HFFc6 (cell line): ENCODE measurements around the gene CDRT4. TPM values are rescaled to one million over a fixed set of nuclear protein-coding genes. Genes with fewer than 3 reads are reported as not detected.

Experiments
- DNase-seq: peaks from one replicate; pipeline ENCODE4 v3.0.0-alpha.2; 2018
- H3K27ac Mint-ChIP-seq: 2 replicates; pipeline ENCODE4 v1.8.0; 2020; ENCODE audit warnings: mild to moderate bottlenecking, mixed read lengths
- H3K27me3 Mint-ChIP-seq: 2 replicates; pipeline ENCODE4 v1.8.0; 2021; ENCODE audit warnings: mild to moderate bottlenecking, moderate library complexity, mixed read lengths; ENCODE audit not compliant: insufficient read depth
- H3K36me3 Mint-ChIP-seq: 2 replicates; pipeline ENCODE4 v1.8.0; 2021; ENCODE audit warnings: low read depth, mixed read lengths
- H3K4me1 Mint-ChIP-seq: 2 replicates; pipeline ENCODE4 v1.8.0; 2020; ENCODE audit warnings: low read depth, mixed read lengths
- H3K4me3 Mint-ChIP-seq: 2 replicates; pipeline ENCODE4 v1.8.0; 2020; ENCODE audit warnings: mild to moderate bottlenecking, moderate library complexity, mixed read lengths
- H3K9me3 Mint-ChIP-seq: 2 replicates; pipeline ENCODE4 v1.8.0; 2020; ENCODE audit warnings: mild to moderate bottlenecking, mixed read lengths
- CTCF ChIP-seq: fragments of 200-600 bp; sonication (generic); IDR thresholded peaks from 2 replicates; pipeline ENCODE4 v1.5.0; 2021; ENCODE audit warnings: antibody characterized with exemption, mild to moderate bottlenecking
- total RNA-seq, 6 experiments: library from RNA; stranded (reverse); fragmentation: NEBNext Ultra II Directional; extraction: Animal tissue kit (Norgen Biotek cat#: 25700); gene quantifications; 2 replicates in 1 of 6; 3 replicates in 5 of 6; pipeline ENCODE4 v1.2.3, GENCODE V29; 2021

The CDRT4 gene
- total RNA-seq, 6 experiments from 2014 or later = 0.60 to 2.5 (median 1.3) TPM

GRCh38 chr17:15457723-15458094, 9.7 kb downstream of the CDRT4 start:
- Mint-ChIP-seq H3K27ac (peak overlapping the region; percentile 76), H3K9me3 (peaks cover 6% of the 10 kb centered on the region), H3K36me3 (peaks cover 15% of the 10 kb centered on the region), H3K27me3 (peaks cover 5% of the 10 kb centered on the region; the same call in 1 of the 2 replicates), H3K4me3 (peak overlapping the region; percentile 77), H3K4me1 (peaks cover 30% of the 10 kb centered on the region)
- TF ChIP-seq CTCF = no peak
- DNase-seq = no peak

- peaks cover 5% of the 10 kb centered on the region; the same call in 1 of the 2 replicates for H3K27me3 Mint-ChIP-seq
- H3K9me3 Mint-ChIP-seq = peaks cover 6% of the 10 kb centered on the region
- H3K4me3 Mint-ChIP-seq = peak overlapping the region; percentile 77
- H3K4me1 Mint-ChIP-seq = peaks cover 26% of the 10 kb centered on the region
- peak; percentile 78 for DNase-seq
- peak; percentile 68 for TF ChIP-seq CTCF
- H3K27ac Mint-ChIP-seq = peak overlapping the region; percentile 76
- peaks cover 15% of the 10 kb centered on the region for H3K36me3 Mint-ChIP-seq
Observed at GRCh38 chr17:15456972-15457722, 10.3 kb downstream of the CDRT4 start.

DNA sequence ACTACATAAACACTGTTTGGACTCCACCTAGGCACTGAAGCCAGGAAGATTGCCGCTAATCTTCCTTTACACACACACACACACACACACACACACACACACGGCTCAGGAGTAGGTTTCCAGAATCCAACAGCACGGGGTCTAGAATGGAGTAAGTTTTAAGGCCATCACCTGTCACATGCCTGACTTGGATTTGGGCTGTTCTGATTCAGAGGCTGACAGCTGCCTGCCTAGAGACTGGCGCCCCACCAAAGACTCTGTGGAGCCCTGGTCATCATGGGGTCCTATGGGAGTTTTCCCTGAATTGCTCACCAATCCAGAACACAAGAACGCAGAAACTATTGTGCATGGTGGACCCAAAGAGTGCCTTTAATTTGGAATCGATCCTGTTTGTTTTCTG, 10.9 kb downstream of the CDRT4 start:
- TF ChIP-seq CTCF = no peak
- Mint-ChIP-seq H3K4me3 (peak overlapping the region; percentile 77), H3K36me3 (peaks cover 15% of the 10 kb centered on the region), H3K27ac (peak overlapping the region; percentile 76; the same call in 1 of the 2 replicates), H3K9me3 (peaks cover 6% of the 10 kb centered on the region), H3K4me1 (peaks cover 26% of the 10 kb centered on the region), H3K27me3 (peaks cover 5% of the 10 kb centered on the region; the same call in 1 of the 2 replicates)
- DNase-seq = no peak

DNA sequence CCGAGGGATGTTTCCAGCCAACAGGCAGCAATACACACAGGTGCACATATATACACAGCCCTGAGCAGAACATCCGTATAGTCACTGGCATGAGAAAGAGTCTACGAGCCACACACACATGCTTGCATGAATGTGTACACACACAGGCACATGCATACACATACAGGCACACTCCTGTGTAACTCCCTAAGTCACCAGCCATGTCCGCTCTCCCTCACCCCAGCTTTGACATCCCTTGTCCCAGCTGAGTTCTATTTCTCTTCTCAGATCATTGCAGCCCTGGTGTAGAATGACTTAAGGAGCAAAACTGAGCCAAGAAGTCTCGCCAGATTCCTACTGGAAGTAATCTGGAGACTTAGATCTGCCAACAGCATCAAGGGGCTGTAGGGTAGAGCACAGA, 13.1 kb downstream of the CDRT4 start:
- no peak for TF ChIP-seq CTCF
- DNase-seq = no peak
- H3K36me3 Mint-ChIP-seq = peaks cover 15% of the 10 kb centered on the region
- H3K27me3 Mint-ChIP-seq = no peaks in the 10 kb centered on the region
- H3K4me1 Mint-ChIP-seq = peaks cover 26% of the 10 kb centered on the region
- H3K4me3 Mint-ChIP-seq = no peak overlapping the region
- peaks cover 6% of the 10 kb centered on the region for H3K9me3 Mint-ChIP-seq
- H3K27ac Mint-ChIP-seq = no peak overlapping the region

GRCh38 chr17:15453782-15454181, 13.6 kb downstream of the CDRT4 start:
- Mint-ChIP-seq H3K4me3 (no peak overlapping the region), H3K27ac (no peak overlapping the region), H3K36me3 (peaks cover 15% of the 10 kb centered on the region), H3K4me1 (peaks cover 26% of the 10 kb centered on the region), H3K27me3 (no peaks in the 10 kb centered on the region), H3K9me3 (peaks cover 6% of the 10 kb centered on the region)
- no peak for TF ChIP-seq CTCF
- no peak for DNase-seq
